Smooth muscle cell (in vitro differentiated cells): Measurements from ENCODE around the gene FICD. TPM values are rescaled to one million over a fixed set of nuclear protein-coding genes. Genes with fewer than 3 reads are reported as not detected.
A peak's percentile ranks its signal among the peaks of the same experiment; 100 is the strongest.

Experiments
- DNase-seq: peaks from one replicate; lab custom pipeline; 2025; ENCODE audit not compliant: unreplicated experiment; lab: John Stamatoyannopoulos, UW
- H2AFZ ChIP-seq: fragments of 200-600 bp; sonication (generic); 2 replicates; pipeline ENCODE4 v1.6.0; 2016; ENCODE audit warnings: antibody characterized with exemption, low read depth, mild to moderate bottlenecking
- H3F3A ChIP-seq: fragments of 200-600 bp; sonication (generic); 2 replicates; pipeline ENCODE4 v1.6.0; 2017; ENCODE audit warnings: antibody characterized with exemption, low read depth
- H3K27ac ChIP-seq: fragments of 200-600 bp; sonication (generic); 2 replicates; pipeline ENCODE4 v1.5.1; 2016; ENCODE audit warnings: low read depth, mild to moderate bottlenecking
- H3K27me3 ChIP-seq: fragments of 200-600 bp; sonication (generic); 2 replicates; pipeline ENCODE4 v1.6.1; 2016; ENCODE audit warnings: low read depth, mild to moderate bottlenecking
- H3K36me3 ChIP-seq: fragments of 200-600 bp; sonication (generic); 2 replicates; pipeline ENCODE4 v1.5.1; 2016; ENCODE audit warnings: low read depth
- H3K4me1 ChIP-seq: fragments of 200-600 bp; sonication (generic); 2 replicates; pipeline ENCODE4 v1.5.1; 2016; ENCODE audit warnings: low read depth
- H3K4me2 ChIP-seq: fragments of 200-600 bp; sonication (generic); 2 replicates; pipeline ENCODE4 v1.6.0; 2016; ENCODE audit warnings: mild to moderate bottlenecking
- H3K4me3 ChIP-seq: fragments of 200-600 bp; sonication (generic); 2 replicates; pipeline ENCODE4 v1.5.1; 2016; ENCODE audit warnings: mild to moderate bottlenecking
- H3K79me2 ChIP-seq: fragments of 200-600 bp; sonication (generic); 2 replicates; pipeline ENCODE4 v1.6.0; 2016; ENCODE audit warnings: low read depth, mild to moderate bottlenecking
- H3K9ac ChIP-seq: fragments of 200-600 bp; sonication (generic); 2 replicates; pipeline ENCODE4 v1.6.0; 2016; ENCODE audit warnings: low read depth
- H3K9me3 ChIP-seq: fragments of 200-600 bp; sonication (generic); replicated peaks from 2 replicates; pipeline ENCODE4 v1.5.1; 2016; ENCODE audit warnings: low read depth
- H4K20me1 ChIP-seq: fragments of 200-600 bp; sonication (generic); 2 replicates; pipeline ENCODE4 v1.6.0; 2016; ENCODE audit warnings: low read depth
- CTCF ChIP-seq: fragments of 200-600 bp; sonication (generic); IDR thresholded peaks from 2 replicates; pipeline ENCODE4 v1.5.1; 2017; ENCODE audit warnings: borderline replicate concordance, mild to moderate bottlenecking, antibody characterized with exemption; ENCODE audit not compliant: insufficient read depth, poor library complexity, severe bottlenecking
- WGBS: methylation state at CpG from one replicate; pipeline ENCODE4 v1.1.7; 2016; ENCODE audit warnings: low lambda C conversion rate; 5-methylcytosine and 5-hydroxymethylcytosine counted together
- polyA plus RNA-seq: library from polyadenylated mRNA; unstranded; fragments of >200 nt; fragmentation: Nextera tagmentation; extraction: Ambion mirVana; gene quantifications from 2 replicates; pipeline ENCODE4 v1.2.1, GENCODE V29; 2016
- total RNA-seq: library from RNA; depleted of rRNA; stranded (reverse); fragments of >200 nt; gene quantifications from 2 replicates; pipeline ENCODE4 v1.2.3, GENCODE V29; 2014

Gene FICD
- total RNA-seq (6.8 and 7.3 TPM in 2 replicates), polyA plus RNA-seq (5.1 and 7.5 TPM in 2 replicates)

DNA sequence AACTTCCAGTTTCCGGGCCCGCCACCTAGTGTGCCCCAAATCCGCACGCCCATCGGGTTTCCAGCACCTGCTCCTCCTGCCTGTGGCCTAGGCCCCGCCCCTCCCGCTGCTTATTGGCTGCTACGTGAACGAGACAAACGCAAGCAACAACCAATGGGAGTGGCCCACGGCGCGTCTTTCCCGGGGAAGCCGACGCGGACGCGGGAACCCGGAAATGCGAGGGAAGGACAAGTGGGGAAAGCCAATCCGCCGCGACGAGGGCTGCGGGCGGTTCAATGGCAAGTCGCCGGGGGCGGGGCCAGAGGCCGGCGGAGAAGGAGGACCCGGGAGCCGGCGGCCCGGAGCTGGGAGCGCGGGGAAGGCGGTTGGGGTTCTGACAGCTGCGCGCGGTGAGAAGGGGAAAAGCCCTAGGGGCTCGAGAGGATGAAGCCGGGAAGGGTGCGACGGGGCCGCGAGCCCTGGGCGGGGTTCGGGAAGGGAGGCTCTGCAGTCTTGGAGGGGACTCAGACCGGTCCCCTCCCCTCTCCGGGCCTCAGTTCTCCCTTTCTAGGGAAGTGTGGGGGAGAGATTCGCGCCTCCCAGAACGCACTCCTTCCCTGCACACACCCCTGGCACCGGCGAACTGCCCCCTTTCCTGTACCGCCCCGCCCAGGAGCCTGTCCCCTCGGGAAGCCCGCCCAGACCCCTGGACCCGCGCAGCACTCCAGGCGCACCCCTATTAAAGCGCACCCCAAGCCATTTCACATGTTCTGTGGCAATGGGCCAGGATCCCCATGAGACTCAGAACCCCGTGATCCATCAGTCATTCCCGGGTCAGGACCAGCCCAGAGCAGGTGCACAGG is at the start of gene FICD:
FICD (plus strand) TSS at position 305 of the 842 bp plus-strand sequence. CDS start 1,696 bp downstream, outside the sequence.
- under 1% methylated on average over 44 of the region's 67 CpGs for WGBS
- Histone ChIP-seq H3K27me3 (no peaks in the 10 kb centered on the region), H3K9ac (peak within 1 kb of the TSS; percentile 78), H3K9me3 (no peaks in the 10 kb centered on the region), H3K4me3 (peak within 1 kb of the TSS; percentile 84), H3K79me2 (no peaks in the 10 kb centered on the region), H3K27ac (no peak within 1 kb of the TSS), H2AFZ (no peak within 1 kb of the TSS), H3K4me1 (peaks cover 14% of the 10 kb centered on the region), H3K36me3 (no peaks in the 10 kb centered on the region), H4K20me1 (no peaks in the 10 kb centered on the region), H3K4me2 (peak within 1 kb of the TSS; percentile 99), H3F3A (no peaks in the 10 kb centered on the region)
- no peak for TF ChIP-seq CTCF
- DNase-seq: peak; percentile 95

GRCh38 chr12:108465417-108465816 is 49.7 kb upstream of the FICD start:
- Histone ChIP-seq H3K27me3 (peaks cover 25% of the 10 kb centered on the region), H3K9me3 (no peaks in the 10 kb centered on the region), H3K9ac (no peak overlapping the region), H3K4me2 (no peak overlapping the region), H3K36me3 (no peaks in the 10 kb centered on the region), H3K4me1 (no peaks in the 10 kb centered on the region), H4K20me1 (no peaks in the 10 kb centered on the region), H3F3A (no peaks in the 10 kb centered on the region), H3K4me3 (no peak overlapping the region), H3K27ac (no peak overlapping the region), H3K79me2 (no peaks in the 10 kb centered on the region), H2AFZ (no peak overlapping the region)
- WGBS: 75% methylated on average over 3 of the region's 3 CpGs
- no peak for DNase-seq
- TF ChIP-seq CTCF: no peak

- H3K27me3 ChIP-seq: peaks cover 37% of the 10 kb centered on the region
- no peaks in the 10 kb centered on the region for H4K20me1 ChIP-seq
- no peak overlapping the region for H2AFZ ChIP-seq
- no peaks in the 10 kb centered on the region for H3K36me3 ChIP-seq
- H3K4me1 ChIP-seq: no peaks in the 10 kb centered on the region
- DNase-seq: no peak
- H3K4me3 ChIP-seq: no peak overlapping the region
- H3K79me2 ChIP-seq: no peaks in the 10 kb centered on the region
- H3K9ac ChIP-seq: no peak overlapping the region
- no peaks in the 10 kb centered on the region for H3K9me3 ChIP-seq
- H3F3A ChIP-seq: no peaks in the 10 kb centered on the region
- 51% methylated on average over 5 of the region's 6 CpGs for WGBS
- H3K4me2 ChIP-seq: no peak overlapping the region
- H3K27ac ChIP-seq: no peak overlapping the region
- no peak for TF ChIP-seq CTCF
These were observed 46.7 kb upstream of the FICD start for GRCh38 chr12:108468196-108468968.
